Measurements from ENCODE around the gene MECR.

Gene MECR

DNA sequence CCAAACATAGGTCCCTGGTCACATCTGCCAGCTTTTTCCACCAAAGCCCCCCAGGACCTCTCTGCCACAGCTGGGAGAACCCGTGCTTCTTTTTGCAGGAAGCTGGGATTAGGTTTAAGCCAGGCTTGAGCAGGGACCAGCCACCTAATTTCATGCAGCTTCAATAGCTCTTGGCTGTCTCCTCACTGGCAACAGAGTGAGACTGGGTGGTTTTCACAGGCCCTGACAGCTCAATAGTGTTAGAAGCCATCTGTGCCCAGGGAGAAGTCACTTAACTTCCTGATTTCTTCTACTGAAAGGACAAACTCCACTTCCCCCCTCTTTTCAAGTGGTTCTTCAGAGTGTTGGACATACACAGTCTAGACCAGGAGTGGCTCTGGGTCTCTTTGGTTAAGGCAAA, 28.7 kb downstream of the MECR start:
- H3K4me3 ChIP-seq (ENCODE audit: low read depth, low read length) = no peak overlapping the region
- TF ChIP-seq CTCF (IDR thresholded peaks at IDR 0.05; ENCODE audit: low read depth, low read length) = no peak

GRCh38 chr1:29201595-29202051, 29.1 kb downstream of the MECR start:
- TF ChIP-seq CTCF (IDR thresholded peaks at IDR 0.05; ENCODE audit: low read depth, low read length) = no peak
- H3K4me3 ChIP-seq (ENCODE audit: low read depth, low read length) = no peak overlapping the region

DNA sequence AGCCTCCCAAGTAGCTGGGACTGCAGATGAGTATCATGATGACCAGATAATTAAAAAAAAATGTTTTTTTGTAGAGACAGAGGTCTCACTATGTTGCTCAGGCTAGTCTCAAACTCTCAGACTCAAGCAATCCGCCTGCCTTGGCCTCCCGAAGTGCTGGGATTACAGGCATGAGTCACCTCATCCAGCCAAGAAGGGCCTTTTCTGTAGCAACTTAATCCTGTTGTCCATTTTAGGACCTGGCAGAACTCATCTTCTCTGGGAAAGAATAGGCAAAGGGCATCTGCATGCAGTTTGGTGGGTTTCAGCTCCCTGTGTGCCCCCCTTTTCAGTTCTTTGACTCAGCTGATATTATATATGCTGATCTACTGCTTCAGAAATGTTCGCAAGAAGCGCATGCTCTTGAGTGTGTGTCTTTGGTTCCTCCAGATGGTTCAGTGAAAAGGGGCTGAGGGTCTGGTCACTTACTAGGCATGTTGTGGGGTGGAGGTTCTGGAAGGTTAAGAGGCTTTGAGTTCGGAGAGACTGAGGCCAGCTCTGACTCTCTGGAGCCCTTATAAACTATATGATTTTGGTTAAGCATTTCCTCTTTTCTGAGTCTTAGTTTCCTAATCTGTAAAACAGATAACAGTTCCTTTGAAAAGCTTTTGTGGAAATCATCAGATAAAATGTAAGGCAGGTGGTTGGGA, 29.7 kb downstream of the MECR start:
- H3K4me3 ChIP-seq (ENCODE audit: low read depth, low read length) = no peak overlapping the region
- no peak for TF ChIP-seq CTCF (IDR thresholded peaks at IDR 0.05; ENCODE audit: low read depth, low read length)

- TF ChIP-seq CTCF (IDR thresholded peaks at IDR 0.05; ENCODE audit: low read depth, low read length) = no peak
- H3K4me3 ChIP-seq (ENCODE audit: low read depth, low read length) = no peak overlapping the region
Observed at GRCh38 chr1:29197993-29198392, 32.7 kb downstream of the MECR start.

DNA sequence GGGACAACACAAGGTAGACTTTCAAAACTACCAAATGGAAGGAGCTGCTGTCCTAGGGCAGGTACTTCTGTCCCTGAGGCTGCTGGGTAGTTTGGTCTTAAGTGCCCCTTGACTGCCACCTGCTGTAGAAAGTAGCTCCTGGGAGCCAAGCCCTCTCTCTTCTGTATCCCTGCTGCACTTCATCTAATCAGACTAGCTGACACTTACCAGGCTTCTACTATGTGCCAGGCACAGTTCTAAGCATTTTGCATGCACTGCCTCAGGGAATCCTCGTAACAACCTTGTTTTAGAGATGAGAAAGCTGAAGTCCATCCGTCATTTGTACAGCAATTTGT, 33.2 kb downstream of the MECR start:
- peak; percentile 51 for TF ChIP-seq CTCF (IDR thresholded peaks at IDR 0.05; ENCODE audit: low read depth, low read length)

GRCh38 chr1:29196863-29197589, 33.7 kb downstream of the MECR start:
- no peak for TF ChIP-seq CTCF (IDR thresholded peaks at IDR 0.05; ENCODE audit: low read depth, low read length)
- H3K4me3 ChIP-seq (ENCODE audit: low read depth, low read length) = no peak overlapping the region

More for the DNA sequence above, 33.2 kb downstream of the MECR start:
- H3K4me3 ChIP-seq (ENCODE audit: low read depth, low read length) = no peak overlapping the region

- H3K4me3 ChIP-seq (ENCODE audit: low read depth, low read length) = no peak overlapping the region
- no peak for TF ChIP-seq CTCF (IDR thresholded peaks at IDR 0.05; ENCODE audit: low read depth, low read length)
Observed at GRCh38 chr1:29195881-29196291, 34.8 kb downstream of the MECR start.
